Natural killer cell treated with Interleukin-12 subunit alpha and Interleukin-12 subunit beta and Interleukin-15 and Interleukin-18, amount 100 ng/mL, for 72 hours (primary cell): ENCODE measurements around the gene GRAMD1A. TPM values are rescaled to one million over a fixed set of nuclear protein-coding genes. Genes with fewer than 3 reads are reported as not detected.
"Not testable (repeated sequence)": the region's sequence is repeated elsewhere in the genome, so short reads cannot be mapped to it uniquely, and the experiment has no call there.

Source experiments
- ATAC-seq, 2 donors: fragments of 150-1000 bp; cut with Tn5 transposase in 1 of 2; sonication (Bioruptor Pico), chemical (Tn5 transposase) in 1 of 2; 2 replicates each; pipeline ENCODE4 v1.10.0; 2021
- DNase-seq: peaks from one replicate; pipeline ENCODE4 v3.0.0; 2022; ENCODE audit warnings: low spot score
- H3K27ac Mint-ChIP-seq, 2 donors: 1 replicate in 1 of 2; 2 replicates in 1 of 2; pipeline ENCODE4 v1.8.0; 2022; ENCODE audit warnings: mixed read lengths in 2 of 2, mild to moderate bottlenecking in 1 of 2, moderate library complexity in 1 of 2
- H3K27me3 Mint-ChIP-seq, 2 donors: 1 replicate in 1 of 2; 2 replicates in 1 of 2; pipeline ENCODE4 v1.8.0; 2022; ENCODE audit warnings: mixed read lengths in 2 of 2
- H3K36me3 Mint-ChIP-seq: one replicate; pipeline ENCODE4 v1.8.0; 2022; ENCODE audit warnings: mixed read lengths
- H3K4me1 Mint-ChIP-seq, 2 donors: 1 replicate in 1 of 2; 2 replicates in 1 of 2; pipeline ENCODE4 v1.8.0; 2022; ENCODE audit warnings: low read depth in 2 of 2, mixed read lengths in 2 of 2, mild to moderate bottlenecking in 1 of 2
- H3K4me3 Mint-ChIP-seq: one replicate; pipeline ENCODE4 v1.8.0; 2022; ENCODE audit warnings: mixed read lengths
- H3K9me3 Mint-ChIP-seq: 2 replicates; pipeline ENCODE4 v1.8.0; 2022; ENCODE audit warnings: mixed read lengths
- total RNA-seq, 2 donors: library from RNA; stranded (reverse); gene quantifications; one replicate each; pipeline ENCODE4 v1.2.3, GENCODE V29; 2022

Gene GRAMD1A
- total RNA-seq, 2 donors from 2014 or later = 57.8 to 106 TPM

DNA sequence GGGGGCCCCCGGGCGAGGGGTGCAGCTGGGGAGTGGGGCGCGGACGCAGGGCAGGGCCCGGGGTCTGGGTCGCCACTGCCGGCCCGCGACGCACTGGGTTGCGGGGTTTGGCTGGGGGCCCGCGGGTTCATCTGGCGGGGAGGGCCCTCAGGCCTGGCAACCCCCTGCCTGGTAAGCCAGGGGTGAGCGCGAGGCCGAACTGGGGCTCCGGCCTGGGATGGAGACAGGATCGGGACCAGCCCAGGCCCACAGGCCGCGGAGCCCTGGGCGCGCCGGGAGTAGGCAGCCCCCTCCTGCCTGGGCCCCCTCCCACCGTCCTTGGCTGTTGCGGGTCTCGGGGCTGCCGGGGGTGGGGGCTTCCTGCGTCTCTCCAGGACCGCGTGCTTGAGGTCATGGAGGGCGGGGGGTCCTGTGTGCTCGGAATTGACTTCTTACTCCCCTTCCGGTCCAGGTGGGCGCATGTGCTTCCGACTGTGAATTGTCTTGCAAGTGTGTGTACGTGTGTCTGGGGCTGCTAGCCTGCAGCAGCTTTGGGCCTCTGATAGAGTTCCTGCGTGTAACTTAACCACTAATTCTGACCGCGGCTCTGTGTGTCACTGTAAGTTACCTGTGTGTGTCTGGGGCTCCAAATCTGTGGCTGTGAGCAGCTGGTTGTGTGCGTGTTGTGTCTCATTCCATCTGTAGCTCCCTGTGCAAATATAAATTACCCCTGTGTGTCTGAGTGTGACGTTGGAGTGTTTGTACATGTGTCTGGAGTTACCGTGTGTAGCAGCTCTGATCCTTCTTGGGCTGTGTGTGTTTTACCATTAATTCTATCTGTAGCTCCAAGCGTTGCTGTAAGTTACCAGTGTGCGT is 751 bp downstream of the GRAMD1A start:
- peak overlapping the region; percentile 84 to 91 for H3K27ac Mint-ChIP-seq
- peaks cover 45 to 56% of the 10 kb centered on the region in 2 donors for H3K4me1 Mint-ChIP-seq

DNA sequence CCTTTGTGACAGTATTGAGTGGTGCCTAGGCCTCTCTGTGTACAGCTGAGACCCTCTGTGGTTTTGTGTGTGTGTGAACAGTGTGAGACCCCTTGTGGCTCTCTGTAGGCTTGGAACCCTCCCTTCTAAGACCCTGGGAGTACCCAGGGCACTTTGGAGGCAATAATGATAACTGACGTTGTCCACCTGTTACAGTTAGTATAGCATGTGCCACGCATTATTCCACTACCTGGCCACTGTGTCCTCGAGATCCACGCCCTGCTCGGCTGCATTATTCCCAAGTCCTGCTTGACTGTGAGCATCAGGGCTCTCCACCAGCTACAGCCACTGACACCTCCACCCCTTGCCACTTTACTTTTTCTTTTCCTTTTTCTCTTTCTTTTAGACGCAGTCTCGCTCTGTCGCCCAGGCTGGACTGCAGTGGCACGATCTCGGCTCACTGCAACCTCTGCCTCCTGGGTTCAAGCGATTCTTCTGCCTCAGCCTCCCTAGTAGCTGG is 2.0 kb downstream of the GRAMD1A start:
- Mint-ChIP-seq H3K36me3 (peaks cover 6% of the 10 kb centered on the region), H3K9me3 (no peaks in the 10 kb centered on the region), H3K4me1 (peaks cover 48 to 54% of the 10 kb centered on the region in 2 donors), H3K27ac (peak overlapping the region; percentile 84 to 91), H3K4me3 (peak overlapping the region; percentile 96), H3K27me3 (no peaks in the 10 kb centered on the region)
- DNase-seq (no peak), ATAC-seq (no peak)

More for the DNA sequence above, 751 bp downstream of the GRAMD1A start:
- Mint-ChIP-seq H3K27me3 (no peaks in the 10 kb centered on the region), H3K9me3 (no peaks in the 10 kb centered on the region), H3K4me3 (peak overlapping the region; percentile 96), H3K36me3 (peaks cover 6% of the 10 kb centered on the region)
- ATAC-seq (peak; percentile 1 to 32), DNase-seq (no peak)

DNA sequence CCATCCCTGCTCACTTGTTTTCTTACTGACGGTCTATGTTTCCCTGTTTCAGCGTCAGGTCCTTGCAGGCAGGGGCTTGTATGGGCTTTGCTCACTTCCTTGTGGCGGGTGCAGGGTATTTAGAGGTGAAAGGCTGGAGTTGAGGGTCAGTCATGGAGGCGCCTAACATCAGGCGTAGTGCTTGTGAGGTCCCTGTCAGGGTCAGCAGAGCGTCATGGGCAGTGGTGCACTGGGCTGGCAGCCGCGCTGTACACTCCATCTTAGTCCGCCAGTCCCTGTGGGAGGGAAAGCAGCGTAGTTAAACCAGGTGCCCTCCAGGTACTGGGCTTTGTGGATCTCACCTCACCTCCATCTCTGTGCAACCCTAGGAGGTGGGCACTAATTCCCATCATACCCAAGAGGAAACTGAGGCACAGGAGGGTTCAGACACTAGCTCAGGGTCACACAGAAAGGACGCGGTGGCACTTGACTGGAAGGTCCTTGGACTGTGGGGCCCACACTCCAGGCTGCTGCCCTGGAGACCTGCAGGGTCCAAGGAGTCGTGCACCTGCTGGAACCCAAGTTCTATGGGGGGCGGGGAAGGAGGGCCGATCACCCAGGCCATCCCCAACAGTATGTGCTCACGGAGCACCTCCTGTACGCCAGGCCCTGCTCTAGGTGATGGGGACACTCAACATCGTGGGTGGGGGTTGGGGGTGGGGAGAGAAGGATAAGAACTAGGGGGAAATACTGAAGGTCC is 4.6 kb downstream of the GRAMD1A start:
- Mint-ChIP-seq H3K27ac (no peak overlapping the region), H3K4me1 (peaks cover 35 to 41% of the 10 kb centered on the region in 2 donors)
- no peak for ATAC-seq

DNA sequence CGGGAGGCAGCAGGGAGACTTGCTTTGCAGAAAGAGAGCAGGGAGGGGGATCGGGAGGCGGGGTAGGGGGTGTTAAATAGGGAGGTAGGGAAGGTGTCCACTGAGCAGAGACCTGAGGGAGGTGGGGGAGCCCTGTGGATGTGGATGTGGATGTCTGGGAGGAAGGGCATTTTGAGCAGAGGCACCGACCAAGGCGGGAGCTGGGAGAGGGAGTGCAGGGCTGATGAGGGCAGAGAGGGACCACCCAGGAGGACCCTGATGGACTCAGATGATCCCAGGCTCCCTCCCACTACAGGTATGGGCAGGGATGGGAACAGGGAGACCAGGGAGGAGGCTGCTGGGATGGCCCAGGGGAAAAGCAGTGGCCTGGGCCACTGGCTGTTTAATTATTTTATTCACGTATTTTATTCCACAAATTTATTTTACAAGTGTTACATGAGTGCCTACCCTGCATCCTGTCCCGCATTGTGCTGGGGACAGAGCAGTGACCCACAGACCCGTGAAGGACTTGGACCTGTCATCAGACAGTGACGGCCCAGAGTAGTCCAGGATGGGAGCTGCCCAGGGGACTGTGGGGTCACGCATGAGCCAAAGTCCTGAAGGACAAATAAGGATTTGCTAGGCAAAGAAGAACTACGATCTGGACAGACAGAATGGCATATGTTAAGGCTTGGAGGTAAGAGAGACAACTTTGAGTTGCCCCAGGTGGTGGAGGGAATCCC is 5.3 kb downstream of the GRAMD1A start:
- ATAC-seq = no peak
- no peak overlapping the region for H3K27ac Mint-ChIP-seq

More for the DNA sequence above, 4.6 kb downstream of the GRAMD1A start:
- no peaks in the 10 kb centered on the region for H3K9me3 Mint-ChIP-seq
- no peaks in the 10 kb centered on the region for H3K27me3 Mint-ChIP-seq
- no peak for DNase-seq
- H3K36me3 Mint-ChIP-seq = peaks cover 6% of the 10 kb centered on the region
- no peak overlapping the region for H3K4me3 Mint-ChIP-seq

DNA sequence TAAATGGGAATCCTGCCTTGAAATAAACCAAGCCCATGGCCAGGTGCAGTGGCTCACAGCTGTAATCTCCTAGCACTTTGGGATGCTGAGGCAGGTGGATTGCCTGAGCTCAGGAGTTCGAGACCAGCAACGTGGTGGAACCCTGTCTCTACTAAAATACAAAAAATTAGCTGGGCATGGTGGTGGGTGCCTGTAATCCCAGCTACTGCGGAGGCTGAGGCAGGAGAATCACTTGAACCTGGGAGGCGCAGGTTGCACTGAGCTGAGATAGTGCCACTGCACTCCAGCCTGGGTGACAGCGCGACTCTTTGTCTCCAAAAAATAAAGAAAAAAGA is 5.9 kb downstream of the GRAMD1A start:
- Mint-ChIP-seq H3K36me3 (peaks cover 10% of the 10 kb centered on the region), H3K4me1 (peaks cover 39 to 43% of the 10 kb centered on the region in 2 donors), H3K27ac (peak overlapping the region in 1 of 2 donors; percentile 46)
- ATAC-seq, DNase-seq, H3K27me3 Mint-ChIP-seq, H3K9me3 Mint-ChIP-seq, H3K4me3 Mint-ChIP-seq: not testable (repeated sequence)

More for the DNA sequence above, 5.3 kb downstream of the GRAMD1A start:
- Mint-ChIP-seq H3K9me3 (no peaks in the 10 kb centered on the region), H3K36me3 (peaks cover 10% of the 10 kb centered on the region), H3K27me3 (no peaks in the 10 kb centered on the region), H3K4me3 (no peak overlapping the region), H3K4me1 (peaks cover 38 to 41% of the 10 kb centered on the region in 2 donors)
- DNase-seq = no peak

DNA sequence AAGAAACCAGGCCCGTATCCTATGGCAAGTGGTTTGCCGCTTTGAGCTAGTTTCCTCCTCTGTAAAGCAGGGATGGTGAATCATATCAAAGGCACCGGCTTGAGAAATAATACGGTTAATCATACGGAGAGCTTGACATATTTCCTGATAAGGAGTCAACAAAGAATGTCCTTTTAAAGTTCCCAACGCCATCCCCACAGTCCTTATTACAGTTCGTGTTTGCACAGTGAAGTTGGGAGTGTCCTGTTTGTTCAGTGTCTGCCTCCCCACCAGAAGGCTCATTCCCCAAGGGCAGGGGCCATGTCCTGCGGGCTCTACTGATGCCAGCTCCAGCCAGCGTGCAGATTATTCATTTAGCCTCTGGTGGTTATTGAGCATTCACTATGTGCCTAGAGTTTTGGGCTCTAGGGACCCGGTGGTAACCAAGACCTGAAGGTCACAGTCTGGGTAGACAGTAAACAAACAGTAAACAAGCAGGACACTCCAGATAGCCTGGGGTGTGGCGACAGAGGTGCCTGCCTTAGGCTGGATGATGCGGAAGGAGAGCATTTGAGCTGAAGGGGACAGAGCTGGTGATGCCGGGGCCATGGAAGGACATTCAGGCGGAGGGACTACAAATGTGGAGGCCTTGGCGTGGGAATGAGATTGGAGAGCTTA is 6.3 kb downstream of the GRAMD1A start:
- H3K36me3 Mint-ChIP-seq = peaks cover 6% of the 10 kb centered on the region
- no peaks in the 10 kb centered on the region for H3K27me3 Mint-ChIP-seq
- peak overlapping the region in 1 of 2 donors; percentile 46 for H3K27ac Mint-ChIP-seq
- ATAC-seq (no peak), DNase-seq (no peak)
- no peaks in the 10 kb centered on the region for H3K9me3 Mint-ChIP-seq
- peaks cover 39 to 43% of the 10 kb centered on the region in 2 donors for H3K4me1 Mint-ChIP-seq
- no peak overlapping the region for H3K4me3 Mint-ChIP-seq

DNA sequence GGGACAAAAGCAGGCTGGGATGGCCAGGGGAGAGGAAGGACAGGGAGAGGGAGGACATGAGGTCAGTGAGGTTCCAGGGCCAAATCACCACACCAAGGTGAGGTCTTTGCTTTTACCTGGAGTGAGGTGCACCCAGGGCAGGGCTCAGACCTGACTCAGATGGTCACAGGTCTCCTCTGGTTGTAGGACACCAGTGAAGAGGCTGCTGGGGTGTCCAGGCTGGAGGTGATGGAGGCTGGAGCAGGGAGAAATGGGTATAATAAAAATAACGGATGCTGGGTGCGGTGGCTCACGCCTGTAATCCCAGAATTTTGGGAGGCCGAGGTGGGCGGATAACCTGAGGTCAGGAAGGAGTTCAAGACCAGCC is 6.9 kb downstream of the GRAMD1A start:
- H3K27ac Mint-ChIP-seq = peak overlapping the region in 1 of 2 donors; percentile 46
- ATAC-seq = no peak
- peaks cover 39 to 40% of the 10 kb centered on the region in 2 donors for H3K4me1 Mint-ChIP-seq
- H3K4me3 Mint-ChIP-seq = no peak overlapping the region
- no peaks in the 10 kb centered on the region for H3K27me3 Mint-ChIP-seq
- DNase-seq = no peak
- H3K9me3 Mint-ChIP-seq = no peaks in the 10 kb centered on the region
- peaks cover 6% of the 10 kb centered on the region for H3K36me3 Mint-ChIP-seq

DNA sequence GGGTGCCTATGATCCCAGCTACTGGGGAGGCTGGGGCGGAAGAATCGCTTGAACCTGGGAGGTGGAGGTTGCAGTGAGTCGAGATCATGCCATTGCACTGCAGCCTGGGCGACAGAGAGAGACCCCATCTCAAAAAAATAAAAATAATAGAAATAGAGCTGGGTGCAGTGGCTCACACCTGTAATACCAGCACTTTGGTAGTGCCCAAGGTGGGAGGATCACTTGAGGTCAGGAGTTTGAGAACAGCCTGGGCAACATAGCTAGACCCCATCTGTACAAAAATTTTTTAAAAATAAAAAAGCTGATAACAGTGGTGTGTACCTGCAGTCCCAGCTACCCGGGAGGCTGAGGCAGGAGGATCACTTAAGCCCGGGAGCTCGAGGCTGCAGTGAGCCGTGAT is 7.3 kb downstream of the GRAMD1A start:
- H3K27ac Mint-ChIP-seq, H3K27me3 Mint-ChIP-seq, ATAC-seq, DNase-seq, H3K9me3 Mint-ChIP-seq, H3K36me3 Mint-ChIP-seq, H3K4me3 Mint-ChIP-seq: not testable (repeated sequence)
- peaks cover 39 to 40% of the 10 kb centered on the region in 2 donors for H3K4me1 Mint-ChIP-seq

DNA sequence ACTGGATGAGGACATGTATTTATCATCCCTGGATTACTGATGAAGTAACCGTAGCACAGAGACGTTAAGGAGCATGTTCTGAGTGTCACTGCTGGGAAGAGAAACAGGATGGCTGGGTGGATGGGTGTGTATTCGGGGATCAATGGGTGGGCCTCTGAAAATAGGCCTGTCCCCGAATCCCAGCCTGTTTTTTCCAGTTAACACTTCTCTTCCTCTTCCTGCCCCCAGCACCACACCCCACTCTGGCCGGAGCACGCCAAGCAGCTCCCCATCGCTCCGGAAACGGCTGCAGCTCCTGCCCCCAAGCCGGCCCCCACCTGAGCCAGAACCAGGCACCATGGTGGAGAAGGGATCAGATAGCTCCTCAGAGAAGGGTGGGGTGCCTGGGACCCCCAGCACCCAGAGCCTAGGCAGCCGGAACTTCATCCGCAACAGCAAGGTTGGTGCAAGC is 8.8 kb downstream of the GRAMD1A start:
- peaks cover 6% of the 10 kb centered on the region for H3K36me3 Mint-ChIP-seq
- H3K9me3 Mint-ChIP-seq = no peaks in the 10 kb centered on the region
- H3K27ac Mint-ChIP-seq = no peak overlapping the region
- ATAC-seq (no peak), DNase-seq (no peak)
- no peak overlapping the region for H3K4me3 Mint-ChIP-seq
- no peaks in the 10 kb centered on the region for H3K27me3 Mint-ChIP-seq
- H3K4me1 Mint-ChIP-seq = peaks cover 41% of the 10 kb centered on the region in 2 donors

DNA sequence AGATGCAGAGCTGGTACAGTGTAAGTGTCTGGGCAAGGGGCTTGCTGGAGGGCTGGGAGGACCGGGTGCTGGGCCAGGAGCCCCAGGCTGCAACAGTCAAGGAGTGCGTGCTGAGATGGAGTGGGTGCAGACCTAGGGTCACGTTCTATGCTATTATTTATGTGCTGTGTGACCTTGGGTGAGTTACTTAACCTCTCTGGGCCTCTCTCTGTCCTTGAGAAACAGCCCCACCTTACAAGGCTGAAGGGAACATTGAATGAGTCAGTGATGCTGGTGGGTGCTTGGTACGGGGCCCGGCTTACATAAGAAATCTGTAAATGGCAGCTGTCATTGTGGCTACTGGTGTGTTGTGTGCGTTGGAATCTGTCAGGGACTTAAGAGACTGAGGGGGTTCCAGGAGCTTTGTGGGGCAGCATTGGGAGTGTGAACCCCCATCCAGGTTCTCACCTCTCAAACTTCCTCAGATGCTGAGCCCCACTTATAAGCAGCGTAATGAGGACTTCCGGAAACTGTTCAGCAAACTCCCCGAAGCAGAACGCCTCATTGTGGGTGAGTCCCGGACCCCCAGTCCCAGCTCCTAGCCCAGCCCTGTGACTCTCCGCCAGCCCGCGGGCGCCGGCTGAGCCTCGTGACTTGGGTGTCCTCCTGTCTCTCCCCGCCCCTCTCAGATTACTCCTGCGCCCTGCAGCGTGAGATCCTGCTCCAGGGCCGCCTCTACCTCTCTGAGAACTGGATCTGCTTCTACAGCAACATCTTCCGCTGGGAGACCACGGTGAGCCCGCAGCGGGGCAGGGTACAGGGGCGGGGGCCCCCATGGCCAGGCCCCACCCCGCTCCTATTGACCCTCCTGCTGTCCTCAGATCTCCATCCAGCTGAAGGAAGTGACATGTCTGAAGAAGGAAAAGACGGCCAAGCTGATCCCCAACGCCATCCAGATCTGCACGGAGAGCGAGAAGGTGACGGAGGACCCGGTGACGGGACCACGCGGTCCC is 9.6 kb downstream of the GRAMD1A start:
- Mint-ChIP-seq H3K4me3 (no peak overlapping the region), H3K27me3 (no peaks in the 10 kb centered on the region), H3K36me3 (peaks cover 6% of the 10 kb centered on the region), H3K9me3 (no peaks in the 10 kb centered on the region), H3K4me1 (peaks cover 43 to 49% of the 10 kb centered on the region in 2 donors), H3K27ac (peak overlapping the region in 1 of 2 donors; percentile 68)
- no peak for DNase-seq
- no peak for ATAC-seq

DNA sequence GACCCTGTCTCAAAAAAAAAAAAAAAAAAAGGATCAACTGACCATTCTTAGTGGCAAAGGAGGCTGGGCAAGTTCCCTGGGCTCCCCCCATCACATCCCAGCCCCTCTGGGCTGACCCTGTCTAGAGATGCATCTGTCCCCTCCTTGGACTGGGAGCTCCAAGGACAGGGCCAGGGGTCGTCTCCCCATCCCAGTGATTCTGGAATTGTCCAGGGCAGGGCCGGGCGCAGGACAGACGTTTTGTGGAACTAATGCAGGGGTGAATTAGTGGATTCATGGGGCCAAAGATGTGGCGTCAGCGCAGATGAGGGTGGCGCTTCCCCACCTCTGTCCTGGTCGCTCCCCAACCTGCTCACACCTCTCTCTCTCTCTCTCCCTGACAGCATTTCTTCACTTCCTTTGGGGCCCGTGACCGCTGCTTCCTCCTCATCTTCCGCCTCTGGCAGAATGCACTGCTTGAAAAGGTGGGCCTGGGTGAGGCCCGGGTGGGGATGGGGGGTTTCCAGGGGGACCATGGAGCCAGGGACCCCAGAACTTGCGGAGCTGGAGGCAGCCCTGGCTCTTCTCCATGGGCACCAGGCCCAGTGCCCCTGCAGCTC is 11.1 kb downstream of the GRAMD1A start:
- peak overlapping the region; percentile 72 for H3K4me3 Mint-ChIP-seq
- ATAC-seq (peak; percentile 70 to 80), DNase-seq (no peak)

More for the DNA sequence above, 11.1 kb downstream of the GRAMD1A start:
- H3K36me3 Mint-ChIP-seq = peaks cover 6% of the 10 kb centered on the region
- peak overlapping the region; percentile 68 to 83 for H3K27ac Mint-ChIP-seq
- H3K9me3 Mint-ChIP-seq = no peaks in the 10 kb centered on the region
- H3K27me3 Mint-ChIP-seq = no peaks in the 10 kb centered on the region
- H3K4me1 Mint-ChIP-seq = peaks cover 45 to 51% of the 10 kb centered on the region in 2 donors
